PC-3 (cell line): ENCODE results near the gene RBM33.

ENCODE experiments used
- CTCF ChIP-seq: fragments of 300-600 bp; sonication (generic); conservative IDR thresholded peaks from 2 replicates; pipeline ENCODE4 v1.5.1; 2017; ENCODE audit warnings: antibody characterized with exemption, low read depth, mild to moderate bottlenecking, low read length
- EZH2 ChIP-seq: fragments of 300-600 bp; sonication (generic); IDR thresholded peaks from one replicate; pipeline ENCODE4 v1.6.1; 2017; ENCODE audit warnings: antibody characterized with exemption, mild to moderate bottlenecking, low read length; ENCODE audit not compliant: unreplicated experiment
- EZH2phosphoT487 ChIP-seq: fragments of 300-600 bp; sonication (generic); IDR thresholded peaks from 2 replicates; pipeline ENCODE4 v1.6.1; 2018; ENCODE audit warnings: mild to moderate bottlenecking, antibody characterized with exemption, low read length, borderline replicate concordance

GRCh38 chr7:155731380-155731779 is 86.9 kb downstream of the RBM33 start:
- TF ChIP-seq CTCF (no peak), EZH2 (no peak), EZH2phosphoT487 (no peak)
